Hepatocyte (in vitro differentiated cells): Measurements from ENCODE around the gene HINT3.

Experiments
- CTCF ChIP-seq: fragments of 200-600 bp; sonication (generic); IDR thresholded peaks from 2 replicates; pipeline ENCODE4 v1.5.1; 2016; ENCODE audit warnings: antibody characterized with exemption, mild to moderate bottlenecking; ENCODE audit not compliant: poor library complexity
- EZH2phosphoT487 ChIP-seq: fragments of 200-600 bp; sonication (generic); IDR thresholded peaks from one replicate; pipeline ENCODE4 v1.6.1; 2018; ENCODE audit warnings: antibody characterized with exemption, mild to moderate bottlenecking, low read depth, moderate library complexity; ENCODE audit not compliant: unreplicated experiment, severe bottlenecking

GRCh38 chr6:126017668-126018067 lies 61.1 kb downstream of the HINT3 start:
- TF ChIP-seq CTCF = no peak
- no peak for TF ChIP-seq EZH2phosphoT487
